H1 (cell line): Measurements from ENCODE around the gene IMPG2. TPM values are rescaled to one million over a fixed set of nuclear protein-coding genes. Genes with fewer than 3 reads are reported as not detected.

Source experiments
- CTCF ChIA-PET: fragments of 300-600 bp; sonication (Branson Sonifier 250); formaldehyde crosslinking; loops from one replicate; lab custom pipeline; 2021; ENCODE audit not compliant: partially characterized antibody; lab: Charles Lee
- POLR2A ChIA-PET: fragments of 300-600 bp; sonication (Branson Sonifier 250); formaldehyde crosslinking; loops from one replicate; lab custom pipeline; 2021; ENCODE audit warnings: inconsistent platforms; ENCODE audit not compliant: partially characterized antibody; lab: Charles Lee
- DNase-seq, 2 experiments: peaks; one replicate each; pipeline versions ENCODE4 v3.0.0 to v3.0.0-alpha.2; 2010 to 2022; ENCODE audit warnings: low spot score in 2 of 2, low read depth in 1 of 2, mixed read lengths in 1 of 2
- FAIRE-seq: peaks from 2 replicates; lab custom pipeline; 2011; peaks lifted over from hg19 to GRCh38; lab: Jason Lieb, UNC
- H2AFZ ChIP-seq: 2 replicates; pipeline ENCODE4 v1.8.1; 2012; ENCODE audit warnings: low read length, inconsistent platforms
- H2AK5ac ChIP-seq: 2 replicates; pipeline ENCODE4 v1.6.1; 2013; ENCODE audit warnings: low read depth, low read length
- H2BK120ac ChIP-seq: replicated peaks from 2 replicates; pipeline ENCODE3; 2013; ENCODE audit warnings: low read depth, low read length, inconsistent platforms
- H2BK12ac ChIP-seq: 2 replicates; pipeline ENCODE4 v1.6.1; 2013; ENCODE audit warnings: low read depth, low read length
- H2BK15ac ChIP-seq: 2 replicates; pipeline ENCODE4 v1.6.1; 2013; ENCODE audit warnings: low read length
- H2BK20ac ChIP-seq: 2 replicates; pipeline ENCODE4 v1.6.1; 2013; ENCODE audit warnings: low read length
- H2BK5ac ChIP-seq: 2 replicates; pipeline ENCODE4 v1.6.1; 2013; ENCODE audit warnings: low read depth, low read length
- H3K14ac ChIP-seq: 2 replicates; pipeline ENCODE4 v1.6.1; 2013; ENCODE audit warnings: inconsistent platforms; ENCODE audit not compliant: insufficient read length
- H3K18ac ChIP-seq: 2 replicates; pipeline ENCODE4 v1.6.1; 2013; ENCODE audit warnings: low read length; ENCODE audit errors: extremely low read depth
- H3K23ac ChIP-seq: 2 replicates; pipeline ENCODE4 v1.6.1; 2013; ENCODE audit warnings: inconsistent platforms; ENCODE audit not compliant: insufficient read length
- H3K23me2 ChIP-seq: 2 replicates; pipeline ENCODE4 v1.6.1; 2013; ENCODE audit warnings: low read depth, low read length
- H3K27ac ChIP-seq: 2 replicates; pipeline ENCODE4 v1.6.1; 2011; ENCODE audit warnings: low read depth, low read length, inconsistent platforms
- H3K27me3 ChIP-seq, 4 experiments: replicated peaks in 1 of 4; 1 replicate in 1 of 4; 2 replicates in 3 of 4; pipeline versions ENCODE4 v1.6.1 to v1.8.1; 2011 to 2013; ENCODE audit warnings: low read length in 3 of 4, mild to moderate bottlenecking in 3 of 4, inconsistent platforms in 2 of 4, mixed read lengths in 2 of 4, moderate library complexity in 1 of 4; ENCODE audit not compliant: control insufficient read depth in 3 of 4, insufficient read depth in 3 of 4; ENCODE audit errors: extremely low read depth in 1 of 4
- H3K36me3 ChIP-seq, 4 experiments: 2 replicates each; pipeline versions ENCODE4 v1.6.1 to v1.8.1; 2011 to 2013; ENCODE audit warnings: mild to moderate bottlenecking in 4 of 4, low read length in 3 of 4, moderate library complexity in 2 of 4, control low read depth in 1 of 4, inconsistent platforms in 1 of 4; ENCODE audit not compliant: insufficient read depth in 4 of 4, control insufficient read depth in 2 of 4
- H3K4ac ChIP-seq: replicated peaks from 2 replicates; pipeline ENCODE3; 2013; ENCODE audit warnings: low read length, low read depth, mixed read lengths, inconsistent platforms; ENCODE audit not compliant: insufficient read length
- H3K4me1 ChIP-seq, 4 experiments: replicated peaks in 1 of 4; 1 replicate in 1 of 4; 2 replicates in 3 of 4; pipeline versions ENCODE4 v1.6.1 to v1.8.1; 2011 to 2013; ENCODE audit warnings: low read length in 3 of 4, inconsistent platforms in 2 of 4, mixed read lengths in 1 of 4; ENCODE audit not compliant: insufficient read depth in 4 of 4, control insufficient read depth in 3 of 4
- H3K4me2 ChIP-seq, 2 experiments: 2 replicates each; pipeline versions ENCODE4 v1.6.1 to v1.8.1; 2011 to 2013; ENCODE audit warnings: low read depth in 2 of 2, low read length in 2 of 2, control low read depth in 1 of 2, inconsistent platforms in 1 of 2, mild to moderate bottlenecking in 1 of 2; ENCODE audit not compliant: insufficient read depth in 1 of 2
- H3K4me3 ChIP-seq, 4 experiments: fragments of 200-600, 300-600 bp in 1 of 4; sonication (generic), shearing (Covaris generic), sonication (Bioruptor Twin) in 1 of 4; 2 replicates each; pipeline versions ENCODE4 v1.5.1 to v1.8.1; 2011 to 2016; ENCODE audit warnings: low read length in 4 of 4, low read depth in 3 of 4, control low read depth in 2 of 4, inconsistent platforms in 2 of 4, mild to moderate bottlenecking in 2 of 4, mixed read lengths in 1 of 4, moderate library complexity in 1 of 4; ENCODE audit not compliant: insufficient read depth in 2 of 4; ENCODE audit errors: extremely low read depth in 1 of 4
- H3K56ac ChIP-seq: replicated peaks from 2 replicates; pipeline ENCODE3; 2013; ENCODE audit warnings: low read depth, mild to moderate bottlenecking, mixed read lengths, low read length, inconsistent platforms; ENCODE audit not compliant: insufficient read length
- H3K79me1 ChIP-seq: 2 replicates; pipeline ENCODE4 v1.6.1; 2013; ENCODE audit warnings: low read depth, low read length, control low read depth
- H3K79me2 ChIP-seq, 2 experiments: 2 replicates each; pipeline versions ENCODE4 v1.6.1 to v1.8.1; 2012 to 2013; ENCODE audit warnings: low read length in 2 of 2, mild to moderate bottlenecking in 2 of 2, inconsistent platforms in 1 of 2; ENCODE audit not compliant: insufficient read depth in 2 of 2, control insufficient read depth in 1 of 2
- H3K9ac ChIP-seq, 4 experiments: replicated peaks in 1 of 4; 1 replicate in 1 of 4; 2 replicates in 3 of 4; pipeline versions ENCODE4 v1.6.1 to v1.8.1; 2011 to 2013; ENCODE audit warnings: low read depth in 3 of 4, low read length in 3 of 4, control low read depth in 2 of 4, mild to moderate bottlenecking in 2 of 4, moderate library complexity in 2 of 4, inconsistent platforms in 1 of 4; ENCODE audit errors: extremely low read depth in 1 of 4
- H3K9me3 ChIP-seq, 2 experiments: 2 replicates each; pipeline versions ENCODE4 v1.6.1 to v1.8.1; 2012 to 2013; ENCODE audit warnings: mild to moderate bottlenecking in 2 of 2, moderate library complexity in 2 of 2, control low read depth in 1 of 2, inconsistent platforms in 1 of 2, low read depth in 1 of 2, low read length in 1 of 2, mixed read lengths in 1 of 2; ENCODE audit not compliant: insufficient read depth in 2 of 2
- H4K20me1 ChIP-seq, 2 experiments: replicated peaks in 1 of 2; 2 replicates each; pipeline versions ENCODE3 to v1.8.1; 2011 to 2013; ENCODE audit warnings: inconsistent platforms in 2 of 2, low read length in 2 of 2, mild to moderate bottlenecking in 1 of 2; ENCODE audit not compliant: insufficient read depth in 2 of 2, control insufficient read depth in 1 of 2
- H4K5ac ChIP-seq: 2 replicates; pipeline ENCODE4 v1.6.1; 2013; ENCODE audit warnings: low read length, low read depth, mixed read lengths, inconsistent platforms; ENCODE audit not compliant: insufficient read length
- H4K8ac ChIP-seq: 2 replicates; pipeline ENCODE4 v1.8.0; 2013; ENCODE audit warnings: mild to moderate bottlenecking, moderate library complexity, low read length, inconsistent platforms; ENCODE audit not compliant: insufficient read depth; ENCODE audit errors: extremely low read depth
- H4K91ac ChIP-seq: replicated peaks from 2 replicates; pipeline ENCODE3; 2013; ENCODE audit warnings: low read length, mixed read lengths, inconsistent platforms; ENCODE audit not compliant: insufficient read length
- ASH2L ChIP-seq: fragments of 200-600, 300-600 bp; sonication (generic); IDR thresholded peaks from one replicate; pipeline ENCODE4 v1.7.1; 2017; ENCODE audit warnings: low read length
- BCL11A ChIP-seq, 2 experiments: IDR thresholded peaks; one replicate each; pipeline ENCODE4 v1.6.1; 2011; ENCODE audit warnings: low read depth in 2 of 2, low read length in 2 of 2, mild to moderate bottlenecking in 2 of 2
- FOSL1 ChIP-seq: IDR thresholded peaks from 2 replicates; pipeline ENCODE4 v1.6.1; 2011; ENCODE audit warnings: mild to moderate bottlenecking, low read depth, low read length, moderate library complexity; ENCODE audit not compliant: insufficient read depth
- GTF2F1 ChIP-seq: IDR thresholded peaks from 2 replicates; pipeline ENCODE4 v1.6.1; 2012; ENCODE audit warnings: low read depth, low read length, improper control_type of control experiment, borderline replicate concordance
- JUN ChIP-seq: IDR thresholded peaks from 2 replicates; pipeline ENCODE4 v1.6.1; 2011; ENCODE audit warnings: low read depth, mild to moderate bottlenecking, improper control_type of control experiment, low read length
- KDM5A ChIP-seq: fragments of 200-600 bp; IDR thresholded peaks from 2 replicates; pipeline ENCODE4 v1.7.1; 2012; ENCODE audit warnings: mild to moderate bottlenecking, low read length, inconsistent platforms, mixed read lengths
- MAX ChIP-seq: IDR thresholded peaks from 2 replicates; pipeline ENCODE4 v1.6.1; 2012; ENCODE audit warnings: inconsistent platforms
- POLR2A ChIP-seq, 2 experiments: IDR thresholded peaks; 1 replicate in 1 of 2; 2 replicates in 1 of 2; pipeline ENCODE4 v1.6.1; 2011; ENCODE audit warnings: low read depth in 2 of 2, low read length in 2 of 2, mild to moderate bottlenecking in 2 of 2; ENCODE audit errors: control extremely low read depth in 1 of 2
- POLR2AphosphoS5 ChIP-seq: IDR thresholded peaks from 2 replicates; pipeline ENCODE4 v1.6.1; 2011; ENCODE audit warnings: low read depth, low read length
- RFX5 ChIP-seq: IDR thresholded peaks from 2 replicates; pipeline ENCODE4 v1.6.1; 2011; ENCODE audit warnings: low read depth, low read length, improper control_type of control experiment, borderline replicate concordance
- SIX5 ChIP-seq: IDR thresholded peaks from 2 replicates; pipeline ENCODE4 v1.6.1; 2011; ENCODE audit warnings: mild to moderate bottlenecking, low read depth, low read length
- SUZ12 ChIP-seq: fragments of 200-600 bp; sonication (generic); IDR thresholded peaks from 2 replicates; pipeline ENCODE4 v1.6.1; 2012; ENCODE audit warnings: mild to moderate bottlenecking, inconsistent platforms, low read length, moderate library complexity, mixed read lengths
- TAF7 ChIP-seq: optimal IDR thresholded peaks from 2 replicates; pipeline ENCODE3; 2011; ENCODE audit warnings: low read depth, mild to moderate bottlenecking, inconsistent platforms, low read length, moderate library complexity, borderline replicate concordance
- USF2 ChIP-seq: IDR thresholded peaks from 2 replicates; pipeline ENCODE4 v1.6.1; 2011; ENCODE audit warnings: low read length, improper control_type of control experiment
- WGBS, 2 experiments: shearing (Covaris generic) in 1 of 2; methylation state at CpG; one replicate each; pipeline versions ENCODE4 v1.1.6 to v1.1.7; 2013 to 2015; ENCODE audit warnings: low lambda C conversion rate in 2 of 2, mixed read lengths in 2 of 2, inconsistent platforms in 1 of 2, low coverage in 1 of 2, missing lambda C conversion rate in 1 of 2; ENCODE audit not compliant: insufficient replicate concordance in 2 of 2, insufficient coverage in 1 of 2, insufficient read length in 1 of 2; ENCODE audit errors: extremely low coverage in 1 of 2, missing lambda C conversion rate in 1 of 2; 5-methylcytosine and 5-hydroxymethylcytosine counted together
- polyA plus RNA-seq, 7 experiments: library from polyadenylated mRNA; depleted of rRNA in 3 of 7; stranded (reverse) in 5 of 7; unstranded in 2 of 7; fragments of >200 nt in 5 of 7; fragments of 200-250 nt in 2 of 7; gene quantifications; 1 replicate in 5 of 7; 2 replicates in 1 of 7; 4 replicates in 1 of 7; pipeline versions ENCODE4 v1.2.1 to v1.2.3, GENCODE V29; 2011 to 2013; ENCODE audit warnings: missing spikeins in 2 of 7, mixed read lengths in 2 of 7
- total RNA-seq: library from RNA; stranded (reverse); fragmentation: NEBNext Ultra II Directional; extraction: Animal tissue kit (Norgen Biotek cat#: 25700); gene quantifications from 2 replicates; pipeline ENCODE4 v1.2.1, GENCODE V29; 2021

The IMPG2 gene
- total and polyA plus RNA-seq, 2 of the 8 experiments (the other 6 are each of a cell fraction or from before 2014, with no cell fraction given), result 0.03 to 0.06 TPM

GRCh38 chr3:101203411-101203810 is 117.0 kb downstream of the IMPG2 start:
- no peak overlapping the region for H2AFZ ChIP-seq
- no peak overlapping the region for H2AK5ac ChIP-seq
- DNase-seq, result no peak
- no peaks in the 10 kb centered on the region for H4K20me1 ChIP-seq
- H3K9me3 ChIP-seq, result no peaks in the 10 kb centered on the region
- H2BK20ac ChIP-seq, result no peak overlapping the region
- no peak overlapping the region for H4K8ac ChIP-seq
- H4K5ac ChIP-seq, result no peak overlapping the region
- no peak overlapping the region for H3K27ac ChIP-seq
- no peak overlapping the region for H2BK5ac ChIP-seq
- H3K4ac ChIP-seq, result no peak overlapping the region
- no peak overlapping the region for H4K91ac ChIP-seq
- POLR2A ChIA-PET, result no interaction called here
- FAIRE-seq, result no peak
- H2BK15ac ChIP-seq, result no peak overlapping the region
- H3K79me2 ChIP-seq, result no peaks in the 10 kb centered on the region
- 89% methylated on average over 5 of the region's 5 CpGs; no CpG with 5 or more reads in 1 of the 2 experiments for WGBS, 2 experiments
- H3K79me1 ChIP-seq, result no peaks in the 10 kb centered on the region
- no peaks in the 10 kb centered on the region for H3K36me3 ChIP-seq
- no peak overlapping the region for H3K14ac ChIP-seq
- H2BK120ac ChIP-seq, result no peak overlapping the region
- no peak overlapping the region for H3K23ac ChIP-seq
- H3K18ac ChIP-seq, result no peak overlapping the region
- H3K27me3 ChIP-seq, result no peaks in the 10 kb centered on the region
- H2BK12ac ChIP-seq, result no peak overlapping the region
- no peak overlapping the region for H3K4me2 ChIP-seq
- no peak overlapping the region for H3K4me3 ChIP-seq
- CTCF ChIA-PET, result interaction anchor here (2.0 kb wide), 1 partner anchor 179 kb away, joined by 5 read pairs; no protein-coding TSS in a partner anchor
- no peaks in the 10 kb centered on the region for H3K4me1 ChIP-seq
- H3K56ac ChIP-seq, result no peak overlapping the region
- no peak overlapping the region for H3K9ac ChIP-seq
- H3K23me2 ChIP-seq, result no peaks in the 10 kb centered on the region; the same call in 1 of the 2 replicates
- no peak for TF ChIP-seq GTF2F1
- no peak for TF ChIP-seq USF2
- no peak for TF ChIP-seq SUZ12
- TF ChIP-seq JUN, result no peak
- TF ChIP-seq SIX5, result no peak
- TF ChIP-seq MAX, result no peak
- no peak for TF ChIP-seq POLR2AphosphoS5
- no peak for TF ChIP-seq RFX5
- TF ChIP-seq KDM5A, result no peak
- no peak for TF ChIP-seq ASH2L
- TF ChIP-seq POLR2A (IDR thresholded peaks at IDR 0.05; ENCODE audit: control extremely low read depth in 1 of 2, low read depth in 2 of 2, low read length in 2 of 2), result no peak
- no peak for TF ChIP-seq BCL11A (IDR thresholded peaks at IDR 0.05; ENCODE audit: low read depth in 2 of 2, low read length in 2 of 2)
- no peak for TF ChIP-seq TAF7
- no peak for TF ChIP-seq FOSL1
